HEK293 (cell line): ENCODE data around the gene LSM2.
"Not testable (repeated sequence)": the region's sequence is repeated elsewhere in the genome, so short reads cannot be mapped to it uniquely, and the experiment has no call there.

Experiments
- CTCF ChIA-PET: fragments of 350-600 bp; formaldehyde crosslinking; extraction: SDS; loops from one replicate; lab custom pipeline; 2021; ENCODE audit warnings: antibody characterized with exemption; lab: Yijun Ruan, JAX
- POLR2A ChIA-PET: fragments of 300-600 bp; formaldehyde crosslinking; extraction: SDS; loops from one replicate; lab custom pipeline; 2020; ENCODE audit warnings: antibody characterized with exemption, inconsistent platforms; lab: Yijun Ruan, JAX
- H3K27ac ChIP-seq: fragments of 200-500 bp; sonication (Bioruptor generic); 2 replicates; pipeline ENCODE4 v1.5.1; 2014; ENCODE audit warnings: low read depth, low read length, control low read depth, inconsistent platforms; ENCODE audit errors: extremely low read depth
- H3K36me3 ChIP-seq, 2 experiments: fragments of 200-500 bp in 1 of 2; sonication (Bioruptor generic) in 1 of 2; 1 replicate in 1 of 2; 2 replicates in 1 of 2; pipeline ENCODE4 v1.5.1; 2014 to 2017; ENCODE audit warnings: inconsistent platforms in 2 of 2, low read length in 2 of 2; ENCODE audit not compliant: control insufficient read depth in 2 of 2, insufficient read depth in 1 of 2
- H3K4me1 ChIP-seq: fragments of 200-500 bp; sonication (Bioruptor generic); 2 replicates; pipeline ENCODE4 v1.5.1; 2014; ENCODE audit warnings: mild to moderate bottlenecking, low read length, inconsistent platforms; ENCODE audit not compliant: control insufficient read depth, insufficient read depth
- H3K4me3 ChIP-seq: 2 replicates; pipeline ENCODE4 v1.5.1; 2011; ENCODE audit warnings: low read depth, mild to moderate bottlenecking, control low read depth, low read length, moderate library complexity
- H3K9me3 ChIP-seq: fragments of 200-500 bp; sonication (Bioruptor generic); 2 replicates; pipeline ENCODE4 v1.5.1; 2014; ENCODE audit warnings: low read depth, low read length, inconsistent platforms; ENCODE audit not compliant: control insufficient read depth, insufficient read depth
- FEZF1 ChIP-seq: fragments of 450-650 bp; formaldehyde crosslinking; IDR thresholded peaks from 2 replicates; pipeline ENCODE4 v1.5.1; 2016; ENCODE audit warnings: missing biosample characterization, missing genetic modification characterization
- GFI1B ChIP-seq: fragments of 450-650 bp; formaldehyde crosslinking; IDR thresholded peaks from 2 replicates; pipeline ENCODE4 v1.5.1; 2016; ENCODE audit warnings: missing biosample characterization, missing genetic modification characterization
- HOXC10 ChIP-seq: sonication (generic); formaldehyde crosslinking; IDR thresholded peaks from 2 replicates; pipeline ENCODE4 v1.8.1; 2023; ENCODE audit warnings: mild to moderate bottlenecking, missing genetic modification reagents
- KLF16 ChIP-seq: fragments of 450-650 bp; formaldehyde crosslinking; IDR thresholded peaks from 2 replicates; pipeline ENCODE4 v1.5.1; 2017; ENCODE audit warnings: missing biosample characterization, missing genetic modification characterization
- OSR2 ChIP-seq: fragments of 450-650 bp; formaldehyde crosslinking; IDR thresholded peaks from 2 replicates; pipeline ENCODE4 v1.5.1; 2016; ENCODE audit warnings: missing biosample characterization, missing genetic modification characterization
- SP3 ChIP-seq: fragments of 450-650 bp; formaldehyde crosslinking; IDR thresholded peaks from 2 replicates; pipeline ENCODE4 v1.5.1; 2016; ENCODE audit warnings: missing biosample characterization, missing genetic modification characterization
- TRIM28 ChIP-seq: IDR thresholded peaks from 2 replicates; pipeline ENCODE4 v1.6.1; 2011; ENCODE audit warnings: low read length, control low read depth, borderline replicate concordance
- ZBTB17 ChIP-seq: fragments of 450-650 bp; formaldehyde crosslinking; IDR thresholded peaks from 2 replicates; pipeline ENCODE4 v1.5.1; 2016; ENCODE audit warnings: missing biosample characterization, missing genetic modification characterization
- ZBTB20 ChIP-seq: fragments of 450-650 bp; formaldehyde crosslinking; IDR thresholded peaks from 2 replicates; pipeline ENCODE4 v1.5.1; 2016; ENCODE audit warnings: missing biosample characterization, missing genetic modification characterization
- ZNF121 ChIP-seq: fragments of 450-650 bp; formaldehyde crosslinking; IDR thresholded peaks from 2 replicates; pipeline ENCODE4 v1.5.1; 2016; ENCODE audit warnings: missing biosample characterization, missing genetic modification characterization
- ZNF16 ChIP-seq: fragments of 450-650 bp; formaldehyde crosslinking; IDR thresholded peaks from 2 replicates; pipeline ENCODE4 v1.5.1; 2016; ENCODE audit warnings: low read depth, missing biosample characterization, missing genetic modification characterization
- ZNF280D ChIP-seq: fragments of 450-650 bp; formaldehyde crosslinking; IDR thresholded peaks from 2 replicates; pipeline ENCODE4 v1.5.1; 2016; ENCODE audit warnings: missing biosample characterization, missing genetic modification characterization
- ZNF292 ChIP-seq: fragments of 450-650 bp; formaldehyde crosslinking; IDR thresholded peaks from 2 replicates; pipeline ENCODE4 v1.5.1; 2016; ENCODE audit warnings: low read depth, missing biosample characterization, missing genetic modification characterization, borderline replicate concordance
- ZNF530 ChIP-seq: fragments of 450-650 bp; formaldehyde crosslinking; IDR thresholded peaks from 2 replicates; pipeline ENCODE4 v1.5.1; 2016; ENCODE audit warnings: low read depth, missing biosample characterization, missing genetic modification characterization
- ZNF621 ChIP-seq: fragments of 450-650 bp; formaldehyde crosslinking; IDR thresholded peaks from 2 replicates; pipeline ENCODE4 v1.5.1; 2017; ENCODE audit warnings: missing biosample characterization, missing genetic modification characterization
- ZNF670 ChIP-seq: fragments of 450-650 bp; formaldehyde crosslinking; IDR thresholded peaks from 2 replicates; pipeline ENCODE4 v1.5.1; 2016; ENCODE audit warnings: missing biosample characterization, missing genetic modification characterization, low read depth
- ZNF785 ChIP-seq: fragments of 450-650 bp; formaldehyde crosslinking; IDR thresholded peaks from 2 replicates; pipeline ENCODE4 v1.5.1; 2016; ENCODE audit warnings: missing biosample characterization, missing genetic modification characterization
- ZSCAN18 ChIP-seq: fragments of 450-650 bp; formaldehyde crosslinking; IDR thresholded peaks from 2 replicates; pipeline ENCODE4 v1.5.1; 2016; ENCODE audit warnings: missing biosample characterization, missing genetic modification characterization

LSM2 gene

GRCh38 chr6:31850765-31851484 is 44.2 kb upstream of the LSM2 start:
- no peak overlapping the region for H3K27ac ChIP-seq
- CTCF ChIA-PET: no interaction called here

GRCh38 chr6:31847276-31847978 is 40.7 kb upstream of the LSM2 start:
- POLR2A ChIA-PET: interaction anchor here (1.0 to 1.5 kb wide), 3 partner anchors 10 to 20 kb away, joined by 3 to 5 read pairs (median 4); partner anchors contain the start of genes HSPA1B and NEU1
- CTCF ChIA-PET: interaction anchor here (0.6 to 0.8 kb wide), 2 partner anchors 11 to 83 kb away, joined by 3 to 4 read pairs; no protein-coding TSS in a partner anchor

More at GRCh38 chr6:31850765-31851484, 44.2 kb upstream of the LSM2 start:
- Histone ChIP-seq H3K4me3 (no peak overlapping the region), H3K4me1 (no peaks in the 10 kb centered on the region), H3K36me3 (peaks cover 0 to 4% of the 10 kb centered on the region in 2 experiments; a peak in 2 of 3 replicates), H3K9me3 (no peaks in the 10 kb centered on the region)
- POLR2A ChIA-PET: interaction anchor here (0.7 kb wide), 1 partner anchor 164 kb away, joined by 4 read pairs; no protein-coding TSS in a partner anchor
- TF ChIP-seq TRIM28: no peak
- TF ChIP-seq ZBTB20: 0 out of 2 replicates have a peak, but pooled peaks have one; percentile 15

GRCh38 chr6:31844507-31844906 is 37.7 kb upstream of the LSM2 start:
- ChIA-PET POLR2A (interaction anchor here (1.1 to 12.5 kb wide), 6 partner anchors 10 to 52 kb away, joined by 3 to 125 read pairs (median 10); partner anchors contain the start of genes HSPA1B and NEU1), CTCF (interaction anchor here (0.5 to 1.7 kb wide), 4 partner anchors 9 to 75 kb away, joined by 3 to 6 read pairs (median 3); no protein-coding TSS in a partner anchor)
- no peaks in the 10 kb centered on the region for H3K4me1 ChIP-seq
- H3K36me3 ChIP-seq: peaks cover 15 to 19% of the 10 kb centered on the region in 2 experiments
- TF ChIP-seq KLF16 (no peak), OSR2 (peak; percentile 92), ZBTB17 (tag by site-specific recombination) (peak; percentile 61; the same call in 1 of the 2 replicates)
- TF ChIP-seq, all 188 proteins: peak for 2
- Histone ChIP-seq H3K4me3 (no peak overlapping the region), H3K27ac (no peak overlapping the region), H3K9me3 (no peaks in the 10 kb centered on the region)

More at GRCh38 chr6:31847276-31847978, 40.7 kb upstream of the LSM2 start:
- H3K27ac ChIP-seq: no peak overlapping the region
- H3K4me1 ChIP-seq: no peaks in the 10 kb centered on the region
- H3K36me3 ChIP-seq: no peaks in the 10 kb centered on the region; a peak in 1 of 3 replicates
- TF ChIP-seq ZSCAN18 (tag by site-specific recombination) (no peak), ZNF121 (tag by site-specific recombination) (peak; percentile 52; the same call in 1 of the 2 replicates)
- H3K4me3 ChIP-seq: no peak overlapping the region
- no peaks in the 10 kb centered on the region for H3K9me3 ChIP-seq

GRCh38 chr6:31842053-31842452 is 35.3 kb upstream of the LSM2 start:
- Histone ChIP-seq H3K27ac (no peak overlapping the region), H3K4me3 (no peak overlapping the region), H3K9me3 (no peaks in the 10 kb centered on the region), H3K36me3 (peaks cover 40 to 41% of the 10 kb centered on the region in 2 experiments), H3K4me1 (peaks cover 1% of the 10 kb centered on the region; the same call in 1 of the 2 replicates)
- ChIA-PET POLR2A (interaction anchor here (1.4 to 12.5 kb wide), 3 partner anchors 11 to 21 kb away, joined by 4 to 125 read pairs (median 13); partner anchors contain the start of gene NEU1), CTCF (interaction anchor here (0.6 kb wide), 1 partner anchor 107 kb away, joined by 4 read pairs; no protein-coding TSS in a partner anchor)
- TF ChIP-seq ZNF530 (tag by site-specific recombination) (no peak), GFI1B (tag by site-specific recombination) (no peak), ZNF16 (tag by site-specific recombination) (no peak), HOXC10 (CRISPR knock-in tag) (no peak), ZNF785 (tag by site-specific recombination) (no peak), FEZF1 (tag by site-specific recombination) (no peak), ZNF670 (tag by site-specific recombination) (no peak), ZNF280D (tag by site-specific recombination) (no peak), ZNF292 (no peak), ZNF621 (tag by site-specific recombination) (no peak), SP3 (tag by site-specific recombination) (no peak)

- H3K4me3 ChIP-seq, H3K9me3 ChIP-seq, H3K4me1 ChIP-seq, H3K27ac ChIP-seq: not testable (repeated sequence)
- CTCF ChIA-PET: interaction anchor here (0.7 to 1.4 kb wide), 4 partner anchors 24 to 133 kb away, joined by 3 read pairs; a partner anchor contains a TSS
- POLR2A ChIA-PET: interaction anchor here (0.5 to 12.5 kb wide), 9 partner anchors 13 to 1778 kb away, joined by 3 to 125 read pairs (median 4); partner anchors contain the start of genes DXO, HSPA1B, NEU1 and POLR1H
- H3K36me3 ChIP-seq: peaks cover 47 to 52% of the 10 kb centered on the region in 2 experiments
These were observed 33.0 kb upstream of the LSM2 start for GRCh38 chr6:31839779-31840126.
